Neural cell (in vitro differentiated cells): Measurements from ENCODE around the gene PDE7B. TPM values are rescaled to one million over a fixed set of nuclear protein-coding genes. Genes with fewer than 3 reads are reported as not detected.

Experiments used
- H2AFZ ChIP-seq: fragments of 200-600, 300-800 bp; sonication (generic), shearing (Covaris generic); 2 replicates; pipeline ENCODE4 v1.6.0; 2014; ENCODE audit warnings: low read depth, mild to moderate bottlenecking, antibody characterized with exemption, low read length, moderate library complexity
- H3F3A ChIP-seq: fragments of 200-600 bp; shearing (Covaris generic); 2 replicates; pipeline ENCODE4 v1.6.1; 2016; ENCODE audit warnings: mild to moderate bottlenecking, moderate library complexity, mixed read lengths, antibody characterized with exemption, low read length; ENCODE audit not compliant: insufficient read depth, poor library complexity, severe bottlenecking
- H3K27ac ChIP-seq: fragments of 200-600, 300-800 bp; sonication (generic), shearing (Covaris generic); 2 replicates; pipeline ENCODE4 v1.5.1; 2014; ENCODE audit warnings: mild to moderate bottlenecking, low read length, moderate library complexity
- H3K27me3 ChIP-seq: fragments of 300-800, 200-600 bp; sonication (generic), shearing (Covaris generic); 2 replicates; pipeline ENCODE4 v1.6.0; 2014; ENCODE audit warnings: mild to moderate bottlenecking, low read depth, low read length, moderate library complexity; ENCODE audit not compliant: insufficient read depth
- H3K36me3 ChIP-seq: fragments of 300-800, 200-600 bp; sonication (generic), shearing (Covaris generic); 2 replicates; pipeline ENCODE4 v1.5.1; 2014; ENCODE audit warnings: mild to moderate bottlenecking, antibody characterized with exemption, low read length, moderate library complexity; ENCODE audit not compliant: insufficient read depth
- H3K4me2 ChIP-seq: fragments of 300-800, 200-600 bp; sonication (generic), shearing (Covaris generic); 2 replicates; pipeline ENCODE4 v1.6.0; 2014; ENCODE audit warnings: mild to moderate bottlenecking, low read length
- H3K4me3 ChIP-seq: fragments of 300-800, 200-600 bp; sonication (generic), shearing (Covaris generic); 2 replicates; pipeline ENCODE4 v1.5.1; 2014; ENCODE audit warnings: mild to moderate bottlenecking, low read length, moderate library complexity
- H3K79me2 ChIP-seq: fragments of 200-600 bp; shearing (Covaris generic); replicated peaks from 2 replicates; pipeline ENCODE4 v1.6.0; 2014; ENCODE audit warnings: mild to moderate bottlenecking, low read length, moderate library complexity; ENCODE audit not compliant: insufficient read depth
- H3K9ac ChIP-seq: fragments of 300-800, 200-600 bp; sonication (generic), shearing (Covaris generic); 2 replicates; pipeline ENCODE4 v1.6.1; 2016; ENCODE audit warnings: mild to moderate bottlenecking, low read length, mixed read lengths
- H3K9me2 ChIP-seq: fragments of 200-600 bp; shearing (Covaris generic); 2 replicates; pipeline ENCODE4 v1.6.1; 2016; ENCODE audit warnings: mild to moderate bottlenecking, low read length, mixed read lengths; ENCODE audit not compliant: insufficient read depth
- H3K9me3 ChIP-seq: fragments of 200-600, 300-800 bp; sonication (generic), shearing (Covaris generic); 2 replicates; pipeline ENCODE4 v1.6.1; 2016; ENCODE audit warnings: mild to moderate bottlenecking, mixed run types, low read length, moderate library complexity, mixed read lengths
- H4K20me1 ChIP-seq: fragments of 200-600 bp; shearing (Covaris generic); 2 replicates; pipeline ENCODE4 v1.6.1; 2016; ENCODE audit warnings: mild to moderate bottlenecking, mixed run types; ENCODE audit not compliant: insufficient read depth
- EP300 ChIP-seq: fragments of 450-650 bp; conservative IDR thresholded peaks from 2 replicates; pipeline ENCODE4 v1.6.1; 2014; ENCODE audit warnings: antibody characterized with exemption, mild to moderate bottlenecking, moderate library complexity; ENCODE audit not compliant: poor library complexity, severe bottlenecking
- EZH2 ChIP-seq: fragments of 200-600, 300-800 bp; shearing (Covaris generic), sonication (generic); IDR thresholded peaks from 2 replicates; pipeline ENCODE4 v1.6.1; 2014; ENCODE audit warnings: antibody characterized with exemption, low read length, borderline replicate concordance, mild to moderate bottlenecking; ENCODE audit not compliant: insufficient read depth, poor library complexity, severe bottlenecking
- MXI1 ChIP-seq: fragments of 450-650 bp; conservative IDR thresholded peaks from 2 replicates; pipeline ENCODE4 v1.6.1; 2014; ENCODE audit warnings: antibody characterized with exemption, mild to moderate bottlenecking; ENCODE audit not compliant: poor library complexity, severe bottlenecking
- POLR2AphosphoS5 ChIP-seq: IDR thresholded peaks from 2 replicates; pipeline ENCODE4 v1.6.1; 2012
- RAD21 ChIP-seq: fragments of 450-650 bp; conservative IDR thresholded peaks from 2 replicates; pipeline ENCODE4 v1.6.1; 2014; ENCODE audit warnings: antibody characterized with exemption, mild to moderate bottlenecking, moderate library complexity
- SMC3 ChIP-seq: fragments of 450-650 bp; conservative IDR thresholded peaks from 2 replicates; pipeline ENCODE4 v1.6.1; 2014; ENCODE audit warnings: antibody characterized with exemption, mild to moderate bottlenecking, moderate library complexity; ENCODE audit not compliant: poor library complexity
- TAF1 ChIP-seq: IDR thresholded peaks from 2 replicates; pipeline ENCODE4 v1.6.1; 2012; ENCODE audit warnings: low read depth
- polyA plus RNA-seq: library from polyadenylated mRNA; depleted of rRNA; stranded (reverse); fragments of >200 nt; gene quantifications from 2 replicates; pipeline ENCODE4 v1.2.3, GENCODE V29; 2014
- TF ChIP-seq, protein P1 (sequence below): IDR thresholded peaks from 2 replicates; pipeline ENCODE4 v1.6.1; 2012; ENCODE audit warnings: borderline replicate concordance
- TF ChIP-seq, protein P2 (sequence below): fragments of 450-650 bp; IDR thresholded peaks from 2 replicates; pipeline ENCODE4 v1.5.1; 2014; ENCODE audit warnings: antibody characterized with exemption, mild to moderate bottlenecking, moderate library complexity; ENCODE audit not compliant: poor library complexity, severe bottlenecking

The PDE7B gene
- polyA plus RNA-seq, 1 donor from 2014 or later, result 5.9 TPM

DNA sequence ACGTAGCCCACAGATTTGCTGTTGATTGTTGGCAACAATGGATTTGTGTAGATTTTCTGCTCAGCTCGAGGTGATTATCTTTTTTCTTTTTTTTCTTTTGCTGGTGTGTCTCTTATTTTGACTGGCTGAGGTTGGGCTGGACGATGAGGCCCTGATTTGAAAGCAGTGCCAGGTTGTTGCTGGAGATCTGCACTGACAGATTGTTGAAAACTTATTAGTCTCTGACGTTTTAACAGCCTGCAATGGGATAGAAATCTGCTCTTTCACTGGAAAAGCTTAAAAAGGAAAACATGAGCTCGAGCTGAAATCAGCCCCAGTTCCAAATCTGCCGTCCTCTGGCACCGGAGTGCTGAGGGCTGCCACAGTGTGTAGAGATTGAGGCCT lies 87.7 kb downstream of the PDE7B start:
- Histone ChIP-seq H3K9ac (peak overlapping the region; percentile 5), H3K27ac (peak overlapping the region; percentile 55), H3K4me3 (no peak overlapping the region)

DNA sequence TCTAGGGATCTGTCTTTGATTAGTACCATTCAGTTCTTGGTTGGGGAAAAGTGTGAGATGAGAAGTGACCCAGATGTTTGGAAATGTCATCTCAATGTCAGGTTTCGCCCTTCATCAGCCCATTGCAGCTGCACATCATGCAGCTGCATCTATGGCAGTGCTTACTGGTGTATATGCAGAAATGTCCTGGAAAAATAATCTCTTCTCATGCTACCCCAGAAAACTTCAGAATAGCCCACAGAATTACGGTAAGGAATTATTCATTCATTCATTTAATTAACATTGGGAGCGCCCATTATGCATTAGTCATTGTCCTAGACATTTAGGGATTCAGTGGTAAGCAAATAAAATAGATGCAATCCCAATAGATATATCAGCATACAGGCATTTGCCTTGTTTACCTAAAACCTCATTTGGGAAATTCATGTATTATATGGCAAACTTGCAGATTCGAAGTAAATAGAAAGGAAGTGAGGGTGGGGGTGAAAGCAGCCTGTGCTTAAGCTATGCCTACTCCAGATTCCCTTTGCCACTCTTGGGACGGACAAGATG lies 89.2 kb downstream of the PDE7B start:
- TF ChIP-seq TAF1, result no peak
- TF ChIP-seq, protein P1, sequence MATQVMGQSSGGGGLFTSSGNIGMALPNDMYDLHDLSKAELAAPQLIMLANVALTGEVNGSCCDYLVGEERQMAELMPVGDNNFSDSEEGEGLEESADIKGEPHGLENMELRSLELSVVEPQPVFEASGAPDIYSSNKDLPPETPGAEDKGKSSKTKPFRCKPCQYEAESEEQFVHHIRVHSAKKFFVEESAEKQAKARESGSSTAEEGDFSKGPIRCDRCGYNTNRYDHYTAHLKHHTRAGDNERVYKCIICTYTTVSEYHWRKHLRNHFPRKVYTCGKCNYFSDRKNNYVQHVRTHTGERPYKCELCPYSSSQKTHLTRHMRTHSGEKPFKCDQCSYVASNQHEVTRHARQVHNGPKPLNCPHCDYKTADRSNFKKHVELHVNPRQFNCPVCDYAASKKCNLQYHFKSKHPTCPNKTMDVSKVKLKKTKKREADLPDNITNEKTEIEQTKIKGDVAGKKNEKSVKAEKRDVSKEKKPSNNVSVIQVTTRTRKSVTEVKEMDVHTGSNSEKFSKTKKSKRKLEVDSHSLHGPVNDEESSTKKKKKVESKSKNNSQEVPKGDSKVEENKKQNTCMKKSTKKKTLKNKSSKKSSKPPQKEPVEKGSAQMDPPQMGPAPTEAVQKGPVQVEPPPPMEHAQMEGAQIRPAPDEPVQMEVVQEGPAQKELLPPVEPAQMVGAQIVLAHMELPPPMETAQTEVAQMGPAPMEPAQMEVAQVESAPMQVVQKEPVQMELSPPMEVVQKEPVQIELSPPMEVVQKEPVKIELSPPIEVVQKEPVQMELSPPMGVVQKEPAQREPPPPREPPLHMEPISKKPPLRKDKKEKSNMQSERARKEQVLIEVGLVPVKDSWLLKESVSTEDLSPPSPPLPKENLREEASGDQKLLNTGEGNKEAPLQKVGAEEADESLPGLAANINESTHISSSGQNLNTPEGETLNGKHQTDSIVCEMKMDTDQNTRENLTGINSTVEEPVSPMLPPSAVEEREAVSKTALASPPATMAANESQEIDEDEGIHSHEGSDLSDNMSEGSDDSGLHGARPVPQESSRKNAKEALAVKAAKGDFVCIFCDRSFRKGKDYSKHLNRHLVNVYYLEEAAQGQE, result no peak
- no peak for TF ChIP-seq POLR2AphosphoS5
- no peak for TF ChIP-seq EZH2
- TF ChIP-seq, protein P2, sequence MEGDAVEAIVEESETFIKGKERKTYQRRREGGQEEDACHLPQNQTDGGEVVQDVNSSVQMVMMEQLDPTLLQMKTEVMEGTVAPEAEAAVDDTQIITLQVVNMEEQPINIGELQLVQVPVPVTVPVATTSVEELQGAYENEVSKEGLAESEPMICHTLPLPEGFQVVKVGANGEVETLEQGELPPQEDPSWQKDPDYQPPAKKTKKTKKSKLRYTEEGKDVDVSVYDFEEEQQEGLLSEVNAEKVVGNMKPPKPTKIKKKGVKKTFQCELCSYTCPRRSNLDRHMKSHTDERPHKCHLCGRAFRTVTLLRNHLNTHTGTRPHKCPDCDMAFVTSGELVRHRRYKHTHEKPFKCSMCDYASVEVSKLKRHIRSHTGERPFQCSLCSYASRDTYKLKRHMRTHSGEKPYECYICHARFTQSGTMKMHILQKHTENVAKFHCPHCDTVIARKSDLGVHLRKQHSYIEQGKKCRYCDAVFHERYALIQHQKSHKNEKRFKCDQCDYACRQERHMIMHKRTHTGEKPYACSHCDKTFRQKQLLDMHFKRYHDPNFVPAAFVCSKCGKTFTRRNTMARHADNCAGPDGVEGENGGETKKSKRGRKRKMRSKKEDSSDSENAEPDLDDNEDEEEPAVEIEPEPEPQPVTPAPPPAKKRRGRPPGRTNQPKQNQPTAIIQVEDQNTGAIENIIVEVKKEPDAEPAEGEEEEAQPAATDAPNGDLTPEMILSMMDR, result no peak
- TF ChIP-seq SMC3, result no peak
- no peak for TF ChIP-seq MXI1
- TF ChIP-seq RAD21, result no peak
- no peak for TF ChIP-seq EP300
- Histone ChIP-seq H3F3A (no peaks in the 10 kb centered on the region), H3K9me3 (no peaks in the 10 kb centered on the region), H3K9ac (no peak overlapping the region), H3K4me3 (no peak overlapping the region), H4K20me1 (no peaks in the 10 kb centered on the region), H3K36me3 (no peaks in the 10 kb centered on the region), H3K79me2 (no peaks in the 10 kb centered on the region), H3K27ac (no peak overlapping the region), H2AFZ (no peak overlapping the region), H3K27me3 (no peaks in the 10 kb centered on the region), H3K4me2 (no peak overlapping the region), H3K9me2 (no peaks in the 10 kb centered on the region)

More for the DNA sequence above, 87.7 kb downstream of the PDE7B start:
- Histone ChIP-seq H4K20me1 (no peaks in the 10 kb centered on the region), H3K79me2 (no peaks in the 10 kb centered on the region), H2AFZ (peak overlapping the region; percentile 42), H3K27me3 (no peaks in the 10 kb centered on the region), H3K36me3 (no peaks in the 10 kb centered on the region), H3F3A (no peaks in the 10 kb centered on the region), H3K9me3 (no peaks in the 10 kb centered on the region), H3K9me2 (no peaks in the 10 kb centered on the region), H3K4me2 (no peak overlapping the region)
- TF ChIP-seq EP300 (no peak), RAD21 (no peak), POLR2AphosphoS5 (no peak), SMC3 (no peak), TAF1 (no peak), EZH2 (no peak), MXI1 (no peak)
- TF ChIP-seq, protein P2, result no peak
- TF ChIP-seq, protein P1, result no peak
